ENCODE data around the gene SNCA. TPM values are rescaled to one million over a fixed set of nuclear protein-coding genes. Genes with fewer than 3 reads are reported as not detected.
A peak's percentile ranks its signal among the peaks of the same experiment; 100 is the strongest.

SNCA gene
- total and polyA plus RNA-seq, 2 donors (not counting 1 experiment from before 2014, with no cell fraction given) = 0.95 to 6.8 TPM

DNA sequence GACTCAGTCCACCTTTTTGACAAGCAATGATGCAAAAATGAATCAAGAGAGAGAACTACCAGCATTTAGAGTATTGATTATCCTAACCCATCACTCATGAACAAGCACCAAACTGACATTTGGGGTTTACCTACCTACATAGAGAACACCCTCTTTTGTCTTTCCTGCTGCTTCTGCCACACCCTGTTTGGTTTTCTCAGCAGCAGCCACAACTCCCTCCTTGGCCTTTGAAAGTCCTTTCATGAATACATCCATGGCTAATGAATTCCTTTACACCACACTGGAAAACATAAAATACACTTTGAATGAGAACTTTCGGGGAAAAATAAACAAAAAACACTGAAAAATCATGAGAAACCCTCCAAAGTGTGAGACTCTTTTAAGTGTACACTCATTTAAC, 1.5 kb downstream of the SNCA start:
- no peak overlapping the region for H3K27ac ChIP-seq (ENCODE audit: insufficient read depth, low read length)
- H3K4me1 ChIP-seq (ENCODE audit: control insufficient read depth, extremely low read depth, insufficient read depth, low read length) = no peaks in the 10 kb centered on the region
- H3K27me3 ChIP-seq (ENCODE audit: control insufficient read depth, insufficient read depth, low read length) = peaks cover 16% of the 10 kb centered on the region
- no peaks in the 10 kb centered on the region for H3K36me3 ChIP-seq (ENCODE audit: control insufficient read depth, insufficient read depth, low read length)
- H4K20me1 ChIP-seq (ENCODE audit: control insufficient read depth, extremely low read depth, insufficient read depth, low read length) = no peaks in the 10 kb centered on the region
- H3K79me2 ChIP-seq (ENCODE audit: control insufficient read depth, insufficient read depth, low read length) = no peaks in the 10 kb centered on the region
- no peak overlapping the region for H2AFZ ChIP-seq (ENCODE audit: low read length)
- TF ChIP-seq EZH2 (IDR thresholded peaks at IDR 0.05; ENCODE audit: low read length, missing control alignments) (no peak), CTCF (conservative IDR thresholded peaks at IDR 0.05 in 1 of 2, IDR thresholded peaks at IDR 0.05 in 1 of 2; ENCODE audit: low read depth in 1 of 2, low read length in 2 of 2) (no peak)
- DNase-seq (ENCODE audit: low read depth in 2 of 2) = no peak
- no peaks in the 10 kb centered on the region for H3K9me3 ChIP-seq (ENCODE audit: control insufficient read depth, insufficient read depth, low read depth, low read length)
- no peak overlapping the region for H3K4me2 ChIP-seq (ENCODE audit: extremely low read depth, insufficient read depth, low read length)
- H3K4me3 ChIP-seq (replicated peaks in 1 of 4; ENCODE audit: control extremely low read depth in 1 of 4, insufficient read depth in 1 of 4, low read depth in 3 of 4, low read length in 4 of 4) = peak overlapping the region in 1 of 4 experiments; percentile 82
- no peak overlapping the region for H3K9ac ChIP-seq (ENCODE audit: insufficient read depth, low read length)

GRCh38 chr4:89834486-89835209, 2.3 kb downstream of the SNCA start:
- Histone ChIP-seq H3K4me3 (replicated peaks in 1 of 4; ENCODE audit: control extremely low read depth in 1 of 4, insufficient read depth in 1 of 4, low read depth in 3 of 4, low read length in 4 of 4) (no peak overlapping the region), H3K36me3 (ENCODE audit: control insufficient read depth, insufficient read depth, low read length) (no peaks in the 10 kb centered on the region), H3K4me2 (ENCODE audit: extremely low read depth, insufficient read depth, low read length) (no peak overlapping the region), H3K4me1 (ENCODE audit: control insufficient read depth, extremely low read depth, insufficient read depth, low read length) (no peaks in the 10 kb centered on the region), H4K20me1 (ENCODE audit: control insufficient read depth, extremely low read depth, insufficient read depth, low read length) (no peaks in the 10 kb centered on the region), H3K27me3 (ENCODE audit: control insufficient read depth, insufficient read depth, low read length) (peaks cover 16% of the 10 kb centered on the region), H3K9me3 (ENCODE audit: control insufficient read depth, insufficient read depth, low read depth, low read length) (no peaks in the 10 kb centered on the region), H3K27ac (ENCODE audit: insufficient read depth, low read length) (no peak overlapping the region), H3K9ac (ENCODE audit: insufficient read depth, low read length) (no peak overlapping the region), H2AFZ (ENCODE audit: low read length) (no peak overlapping the region), H3K79me2 (ENCODE audit: control insufficient read depth, insufficient read depth, low read length) (no peaks in the 10 kb centered on the region)
- DNase-seq (ENCODE audit: low read depth in 2 of 2) = no peak
- no peak for TF ChIP-seq EZH2 (IDR thresholded peaks at IDR 0.05; ENCODE audit: low read length, missing control alignments)
- TF ChIP-seq CTCF (conservative IDR thresholded peaks at IDR 0.05 in 1 of 2, IDR thresholded peaks at IDR 0.05 in 1 of 2; ENCODE audit: low read depth in 1 of 2, low read length in 2 of 2) = no peak

GRCh38 chr4:89829470-89830138, 7.4 kb downstream of the SNCA start:
- H3K4me2 ChIP-seq (ENCODE audit: extremely low read depth, insufficient read depth, low read length) = no peak overlapping the region
- no peak overlapping the region for H3K27ac ChIP-seq (ENCODE audit: insufficient read depth, low read length)
- H3K9ac ChIP-seq (ENCODE audit: insufficient read depth, low read length) = no peak overlapping the region
- TF ChIP-seq EZH2 (IDR thresholded peaks at IDR 0.05; ENCODE audit: low read length, missing control alignments) = no peak
- TF ChIP-seq CTCF (conservative IDR thresholded peaks at IDR 0.05 in 1 of 2, IDR thresholded peaks at IDR 0.05 in 1 of 2; ENCODE audit: low read depth in 1 of 2, low read length in 2 of 2) = no peak
- H3K27me3 ChIP-seq (ENCODE audit: control insufficient read depth, insufficient read depth, low read length) = peaks cover 2% of the 10 kb centered on the region
- no peaks in the 10 kb centered on the region for H3K79me2 ChIP-seq (ENCODE audit: control insufficient read depth, insufficient read depth, low read length)
- no peaks in the 10 kb centered on the region for H3K36me3 ChIP-seq (ENCODE audit: control insufficient read depth, insufficient read depth, low read length)
- H3K4me3 ChIP-seq (replicated peaks in 1 of 4; ENCODE audit: control extremely low read depth in 1 of 4, insufficient read depth in 1 of 4, low read depth in 3 of 4, low read length in 4 of 4) = no peak overlapping the region
- H4K20me1 ChIP-seq (ENCODE audit: control insufficient read depth, extremely low read depth, insufficient read depth, low read length) = no peaks in the 10 kb centered on the region
- no peaks in the 10 kb centered on the region for H3K4me1 ChIP-seq (ENCODE audit: control insufficient read depth, extremely low read depth, insufficient read depth, low read length)
- H2AFZ ChIP-seq (ENCODE audit: low read length) = peak overlapping the region; percentile 7
- no peaks in the 10 kb centered on the region for H3K9me3 ChIP-seq (ENCODE audit: control insufficient read depth, insufficient read depth, low read depth, low read length)
- peak; percentile 37 to 43 for DNase-seq (ENCODE audit: low read depth in 2 of 2)

Measured in fibroblast of lung (primary cell).